GM23338 (cell line): ENCODE data around the gene CIDEA. TPM values are rescaled to one million over a fixed set of nuclear protein-coding genes. Genes with fewer than 3 reads are reported as not detected.

Experiments
- ATAC-seq: fragments of 200-7000 bp; cut with Tn5 transposase; 3 replicates; pipeline ENCODE4 v1.9.1; 2020
- DNase-seq: peaks from one replicate; pipeline ENCODE4 v3.0.0-alpha.2; 2015; ENCODE audit warnings: low spot score
- H2AFZ ChIP-seq: fragments of 200-600 bp; sonication (generic); 2 replicates; pipeline ENCODE4 v1.8.0; 2016; ENCODE audit warnings: antibody characterized with exemption, mild to moderate bottlenecking, moderate library complexity
- H3F3A ChIP-seq: fragments of 200-600 bp; sonication (generic); replicated peaks from 2 replicates; pipeline ENCODE4 v1.8.0; 2017; ENCODE audit warnings: antibody characterized with exemption, mixed run types, low read depth
- H3K27ac ChIP-seq: fragments of 200-600 bp; sonication (generic); 2 replicates; pipeline ENCODE4 v1.6.1; 2016; ENCODE audit warnings: low read depth
- H3K27me3 ChIP-seq: fragments of 200-600 bp; sonication (generic); 2 replicates; pipeline ENCODE4 v1.8.0; 2016; ENCODE audit warnings: mild to moderate bottlenecking, mixed run types, moderate library complexity; ENCODE audit not compliant: insufficient read depth
- H3K36me3 ChIP-seq: fragments of 200-600 bp; sonication (generic); 2 replicates; pipeline ENCODE4 v1.8.0; 2016; ENCODE audit warnings: mild to moderate bottlenecking; ENCODE audit not compliant: insufficient read depth
- H3K4me1 ChIP-seq: fragments of 200-600 bp; sonication (generic); 2 replicates; pipeline ENCODE4 v1.8.0; 2016; ENCODE audit warnings: mild to moderate bottlenecking, moderate library complexity; ENCODE audit not compliant: insufficient read depth
- H3K4me2 ChIP-seq: fragments of 200-600 bp; sonication (generic); 2 replicates; pipeline ENCODE4 v1.7.1; 2017; ENCODE audit warnings: mixed run types
- H3K4me3 ChIP-seq: fragments of 200-600 bp; sonication (generic); 2 replicates; pipeline ENCODE4 v1.6.1; 2016; ENCODE audit warnings: mixed run types
- H3K79me2 ChIP-seq: fragments of 200-600 bp; sonication (generic); replicated peaks from 2 replicates; pipeline ENCODE4 v1.8.0; 2017; ENCODE audit warnings: mild to moderate bottlenecking; ENCODE audit not compliant: insufficient read depth
- H3K9me2 ChIP-seq: fragments of 200-600 bp; sonication (generic); 2 replicates; pipeline ENCODE4 v1.8.0; 2017; ENCODE audit not compliant: insufficient read depth
- H4K20me1 ChIP-seq: fragments of 200-600 bp; sonication (generic); replicated peaks from 2 replicates; pipeline ENCODE4 v1.8.0; 2017; ENCODE audit warnings: mild to moderate bottlenecking; ENCODE audit not compliant: insufficient read depth
- H3K27ac Mint-ChIP-seq: 2 replicates; pipeline ENCODE4 v1.8.0; 2020; ENCODE audit warnings: inconsistent platforms, mild to moderate bottlenecking, moderate library complexity, mixed read lengths
- H3K27me3 Mint-ChIP-seq: 3 replicates; pipeline ENCODE4 v1.8.0; 2022; ENCODE audit warnings: low read depth, mild to moderate bottlenecking, moderate library complexity, mixed read lengths, inconsistent platforms; ENCODE audit not compliant: insufficient read depth, poor library complexity
- H3K36me3 Mint-ChIP-seq: 3 replicates; pipeline ENCODE4 v1.8.0; 2021; ENCODE audit warnings: low read depth, mild to moderate bottlenecking, inconsistent platforms, moderate library complexity, mixed read lengths
- H3K4me1 Mint-ChIP-seq: 3 replicates; pipeline ENCODE4 v1.8.0; 2020; ENCODE audit warnings: mild to moderate bottlenecking, inconsistent platforms, mixed read lengths
- H3K4me3 Mint-ChIP-seq: 3 replicates; pipeline ENCODE4 v1.8.0; 2021; ENCODE audit warnings: moderate library complexity, mild to moderate bottlenecking, inconsistent platforms, mixed read lengths
- H3K9me3 Mint-ChIP-seq: 3 replicates; pipeline ENCODE4 v1.8.0; 2020; ENCODE audit warnings: moderate library complexity, mild to moderate bottlenecking, inconsistent platforms, mixed read lengths
- NANOG ChIP-seq: IDR thresholded peaks from 2 replicates; pipeline ENCODE4 v1.6.1; 2016; ENCODE audit warnings: antibody characterized with exemption, borderline replicate concordance
- POLR2AphosphoS5 ChIP-seq: IDR thresholded peaks from 2 replicates; pipeline ENCODE4 v1.6.1; 2016; ENCODE audit warnings: antibody characterized with exemption, low read depth
- REST ChIP-seq: IDR thresholded peaks from one replicate; pipeline ENCODE4 v1.6.1; 2018; ENCODE audit warnings: antibody characterized with exemption; ENCODE audit not compliant: unreplicated experiment
- ZNF114 ChIP-seq: fragments of 250-450 bp; sonication (Bioruptor Pico); IDR thresholded peaks from 2 replicates; pipeline ENCODE4 v1.5.0; 2020; ENCODE audit warnings: mild to moderate bottlenecking, moderate library complexity
- ZNF331 ChIP-seq: fragments of 250-450 bp; sonication (Bioruptor Pico); IDR thresholded peaks from 2 replicates; pipeline ENCODE4 v1.5.0; 2020; ENCODE audit warnings: low read depth, mild to moderate bottlenecking, moderate library complexity
- ZNF462 ChIP-seq: fragments of 250-450 bp; sonication (Bioruptor Pico); IDR thresholded peaks from 2 replicates; pipeline ENCODE4 v1.5.0; 2020; ENCODE audit warnings: mild to moderate bottlenecking, moderate library complexity
- polyA plus RNA-seq: library from polyadenylated mRNA; unstranded; fragments of >200 nt; fragmentation: Nextera tagmentation; extraction: Ambion mirVana; gene quantifications from 2 replicates; pipeline ENCODE4 v1.2.1, GENCODE V29; 2016
- total RNA-seq: library from RNA; depleted of rRNA; stranded (reverse); fragments of >200 nt; shearing (Covaris generic); gene quantifications from 2 replicates; pipeline ENCODE4 v1.2.3, GENCODE V29; 2014
- TF ChIP-seq, protein P1 (sequence below): IDR thresholded peaks from 2 replicates; pipeline ENCODE4 v1.6.1; 2016; ENCODE audit warnings: antibody characterized with exemption

The CIDEA gene
- total and polyA plus RNA-seq, 2 experiments from 2014 or later, result 0.45 TPM; not detected in 1

DNA sequence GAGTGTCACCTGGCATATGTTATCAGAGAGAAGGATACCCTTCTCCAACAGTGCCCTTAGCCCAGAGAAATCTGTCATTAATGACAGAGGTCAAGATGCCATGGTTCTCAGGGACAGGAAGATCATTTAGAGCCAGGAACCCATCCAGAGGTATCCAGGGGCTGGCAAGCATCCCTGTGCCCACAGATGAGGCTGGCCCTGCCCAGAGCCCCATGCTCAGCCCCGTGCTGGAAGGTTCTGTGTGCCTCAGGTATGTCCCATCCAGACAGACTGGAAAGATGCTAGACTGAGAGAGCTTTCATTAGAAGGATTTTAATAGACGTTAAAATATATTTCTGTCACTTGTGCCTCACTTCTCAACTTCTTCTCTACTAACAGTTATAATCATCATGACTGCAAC, 45.7 kb downstream of the CIDEA start (continued):
- TF ChIP-seq ZNF331 (CRISPR knock-in tag), result no peak
- TF ChIP-seq NANOG, result no peak
- TF ChIP-seq POLR2AphosphoS5, result no peak

GRCh38 chr18:12301263-12302005, 47.3 kb downstream of the CIDEA start:
- Histone ChIP-seq H3K27me3 (peaks cover 19% of the 10 kb centered on the region), H2AFZ (no peak overlapping the region), H4K20me1 (no peaks in the 10 kb centered on the region), H3K9me2 (no peaks in the 10 kb centered on the region), H3K4me1 (peaks cover 12% of the 10 kb centered on the region), H3K27ac (no peak overlapping the region), H3K4me3 (no peak overlapping the region), H3K79me2 (no peaks in the 10 kb centered on the region), H3F3A (peaks cover 9% of the 10 kb centered on the region; the same call in 1 of the 2 replicates), H3K4me2 (no peak overlapping the region), H3K36me3 (no peaks in the 10 kb centered on the region)
- Mint-ChIP-seq H3K27me3 (peaks cover 27% of the 10 kb centered on the region), H3K9me3 (peaks cover 4% of the 10 kb centered on the region; the same call in 1 of the 3 replicates), H3K4me3 (no peak overlapping the region), H3K27ac (no peak overlapping the region; the same call in 1 of the 2 replicates), H3K4me1 (peaks cover 25% of the 10 kb centered on the region), H3K36me3 (no peaks in the 10 kb centered on the region)
- no peak for TF ChIP-seq ZNF114 (CRISPR knock-in tag)
- TF ChIP-seq REST, result no peak
- TF ChIP-seq, protein P1, sequence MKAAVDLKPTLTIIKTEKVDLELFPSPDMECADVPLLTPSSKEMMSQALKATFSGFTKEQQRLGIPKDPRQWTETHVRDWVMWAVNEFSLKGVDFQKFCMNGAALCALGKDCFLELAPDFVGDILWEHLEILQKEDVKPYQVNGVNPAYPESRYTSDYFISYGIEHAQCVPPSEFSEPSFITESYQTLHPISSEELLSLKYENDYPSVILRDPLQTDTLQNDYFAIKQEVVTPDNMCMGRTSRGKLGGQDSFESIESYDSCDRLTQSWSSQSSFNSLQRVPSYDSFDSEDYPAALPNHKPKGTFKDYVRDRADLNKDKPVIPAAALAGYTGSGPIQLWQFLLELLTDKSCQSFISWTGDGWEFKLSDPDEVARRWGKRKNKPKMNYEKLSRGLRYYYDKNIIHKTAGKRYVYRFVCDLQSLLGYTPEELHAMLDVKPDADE, result no peak
- no peak for DNase-seq
- ATAC-seq, result no peak

DNA sequence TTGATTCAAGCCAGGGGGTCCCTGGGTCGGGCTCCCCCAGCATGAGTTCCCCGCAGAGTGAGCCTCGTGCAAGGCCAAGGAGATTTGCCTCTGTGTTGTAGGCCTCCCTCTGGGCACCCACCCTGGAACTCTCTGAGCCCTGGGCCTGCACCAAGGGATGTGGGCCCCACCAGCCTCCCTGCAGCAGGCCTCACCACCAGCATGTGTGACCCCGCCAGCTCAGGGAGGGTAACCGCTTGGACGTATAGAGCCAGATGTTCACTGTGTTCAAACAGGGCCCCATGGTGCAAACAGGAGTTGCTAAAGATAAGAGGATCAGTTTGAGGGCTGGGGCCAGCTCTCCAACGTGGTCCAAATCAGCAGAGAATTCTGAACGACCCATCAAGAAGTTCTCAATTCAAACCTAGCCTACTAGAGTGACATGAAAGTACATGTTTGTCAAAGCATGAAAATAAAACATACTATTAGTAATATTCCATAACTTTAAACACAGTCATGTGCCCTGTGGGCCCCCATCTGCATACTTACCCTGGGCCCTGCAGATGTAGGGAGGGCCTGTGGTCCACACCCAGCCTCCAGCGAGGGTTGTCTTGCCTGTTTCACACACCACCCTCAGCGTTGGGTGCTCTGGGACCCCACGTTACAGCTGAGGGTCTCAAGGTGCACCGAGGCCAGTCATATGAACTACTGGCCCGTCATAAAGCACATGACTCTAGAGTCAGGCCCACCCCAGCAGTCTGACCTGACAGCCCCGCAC, 48.4 kb downstream of the CIDEA start:
- Histone ChIP-seq H3K79me2 (no peaks in the 10 kb centered on the region), H3K27ac (no peak overlapping the region), H2AFZ (no peak overlapping the region), H3K4me3 (no peak overlapping the region), H3K27me3 (peaks cover 30% of the 10 kb centered on the region), H3K4me1 (peaks cover 19% of the 10 kb centered on the region), H3K4me2 (no peak overlapping the region), H4K20me1 (no peaks in the 10 kb centered on the region), H3K36me3 (no peaks in the 10 kb centered on the region), H3F3A (peaks cover 15% of the 10 kb centered on the region), H3K9me2 (no peaks in the 10 kb centered on the region)
- Mint-ChIP-seq H3K4me1 (peaks cover 29% of the 10 kb centered on the region), H3K27me3 (peaks cover 39% of the 10 kb centered on the region), H3K36me3 (no peaks in the 10 kb centered on the region), H3K4me3 (no peak overlapping the region), H3K27ac (no peak overlapping the region), H3K9me3 (peaks cover 4% of the 10 kb centered on the region; the same call in 1 of the 3 replicates)
- DNase-seq, result no peak
- ATAC-seq, result no peak
- no peak for TF ChIP-seq ZNF462 (CRISPR knock-in tag)
